Measurements from ENCODE around the gene TBX1. TPM values are rescaled to one million over a fixed set of nuclear protein-coding genes. Genes with fewer than 3 reads are reported as not detected.

Gene TBX1
- total RNA-seq, 1 experiment from 2014 or later, result 3.9 TPM

DNA sequence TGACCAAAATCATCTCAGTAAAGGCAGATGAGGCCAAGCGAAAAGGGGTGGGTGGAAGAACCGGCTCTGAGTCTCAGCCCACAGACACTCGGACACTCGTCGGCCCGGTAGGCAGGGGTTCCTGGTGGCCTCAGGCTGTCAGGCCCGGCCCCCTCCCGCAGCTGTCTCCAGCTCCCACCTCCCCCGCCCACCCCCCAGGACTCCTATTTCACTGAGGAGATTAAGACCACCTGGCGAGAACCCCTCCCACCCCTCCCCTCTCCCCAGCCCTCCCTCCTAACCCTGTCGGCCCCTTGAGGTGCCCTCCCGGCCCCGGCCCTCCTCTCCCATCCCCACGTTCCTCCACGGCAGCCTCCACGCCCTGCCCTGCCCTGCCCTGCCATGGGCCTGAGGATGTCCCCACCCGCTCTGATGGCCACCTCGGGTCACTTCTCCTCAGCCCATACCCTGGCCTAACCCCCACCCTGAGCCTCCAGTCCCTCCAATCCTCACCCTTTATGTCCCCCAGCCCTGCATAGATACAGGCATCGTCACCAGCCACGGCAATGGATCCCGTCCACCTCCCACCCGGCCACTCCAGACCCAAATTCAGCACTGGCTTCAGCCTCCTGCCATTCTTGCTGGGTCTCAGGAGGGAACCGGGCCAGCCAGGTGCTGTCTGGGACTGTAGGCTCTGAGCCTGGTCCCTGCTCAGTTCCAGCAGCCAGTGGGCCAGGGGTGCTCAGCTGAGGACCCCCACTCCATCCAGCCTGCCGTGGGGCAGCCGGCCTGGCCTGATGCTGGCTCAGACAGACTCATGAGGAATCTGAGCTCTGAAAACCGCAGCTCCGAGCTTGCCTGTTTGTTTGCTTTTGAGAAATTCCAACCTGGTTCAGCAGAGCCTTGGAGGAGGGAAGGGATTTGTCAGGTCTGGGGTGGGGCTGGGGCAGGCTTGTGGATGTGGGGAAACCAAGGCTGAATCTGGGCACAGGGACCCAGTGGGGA lies 9.8 kb upstream of the TBX1 start:
- POLR2A ChIA-PET, result no interaction called here
- Histone ChIP-seq H3K27ac (ENCODE audit: low read depth, low read length) (no peak overlapping the region), H3K4me3 (replicated peaks in 1 of 2; ENCODE audit: low read depth in 1 of 2, low read length in 2 of 2) (no peak overlapping the region), H3K4me2 (ENCODE audit: low read length) (no peak overlapping the region), H3K4me1 (ENCODE audit: control insufficient read depth in 1 of 2, insufficient read depth in 2 of 2, low read length in 2 of 2) (no peaks in the 10 kb centered on the region), H3K9me2 (ENCODE audit: insufficient read depth) (no peaks in the 10 kb centered on the region), H4K20me1 (ENCODE audit: insufficient read depth) (no peaks in the 10 kb centered on the region), H3K79me2 (ENCODE audit: insufficient read depth, low read length) (no peaks in the 10 kb centered on the region), H3K9me3 (ENCODE audit: control insufficient read depth in 1 of 2, insufficient read depth in 1 of 2, low read depth in 1 of 2, low read length in 2 of 2) (no peaks in the 10 kb centered on the region), H2AFZ (ENCODE audit: low read depth, low read length, poor library complexity, severe bottlenecking) (no peak overlapping the region), H3K27me3 (ENCODE audit: insufficient read depth, low read length) (no peaks in the 10 kb centered on the region), H3K36me3 (ENCODE audit: control insufficient read depth in 1 of 2, insufficient read depth in 2 of 2, low read length in 2 of 2) (no peaks in the 10 kb centered on the region), H3K9ac (ENCODE audit: low read length) (no peak overlapping the region)
- RAD21 ChIA-PET (ENCODE audit: low non-redundant PET in 1 of 2, low total read pairs in 2 of 2, uncharacterized antibody in 2 of 2, unreplicated experiment in 2 of 2), result no interaction called here
- no peak for TF ChIP-seq FOSL1 (IDR thresholded peaks at IDR 0.05; ENCODE audit: low read depth)
- no peak for DNase-seq (ENCODE audit: low read depth, low spot score)
- no TSS peak for BruUV-seq (replicated peaks)
- CTCF ChIA-PET, result interaction anchor here (1.0 kb wide), 1 partner anchor 21 kb away, joined by 3 read pairs; no protein-coding TSS in a partner anchor
- intact Hi-C loops (cut with micrococcal nuclease), result no loop called here
- ATAC-seq, result no peak

DNA sequence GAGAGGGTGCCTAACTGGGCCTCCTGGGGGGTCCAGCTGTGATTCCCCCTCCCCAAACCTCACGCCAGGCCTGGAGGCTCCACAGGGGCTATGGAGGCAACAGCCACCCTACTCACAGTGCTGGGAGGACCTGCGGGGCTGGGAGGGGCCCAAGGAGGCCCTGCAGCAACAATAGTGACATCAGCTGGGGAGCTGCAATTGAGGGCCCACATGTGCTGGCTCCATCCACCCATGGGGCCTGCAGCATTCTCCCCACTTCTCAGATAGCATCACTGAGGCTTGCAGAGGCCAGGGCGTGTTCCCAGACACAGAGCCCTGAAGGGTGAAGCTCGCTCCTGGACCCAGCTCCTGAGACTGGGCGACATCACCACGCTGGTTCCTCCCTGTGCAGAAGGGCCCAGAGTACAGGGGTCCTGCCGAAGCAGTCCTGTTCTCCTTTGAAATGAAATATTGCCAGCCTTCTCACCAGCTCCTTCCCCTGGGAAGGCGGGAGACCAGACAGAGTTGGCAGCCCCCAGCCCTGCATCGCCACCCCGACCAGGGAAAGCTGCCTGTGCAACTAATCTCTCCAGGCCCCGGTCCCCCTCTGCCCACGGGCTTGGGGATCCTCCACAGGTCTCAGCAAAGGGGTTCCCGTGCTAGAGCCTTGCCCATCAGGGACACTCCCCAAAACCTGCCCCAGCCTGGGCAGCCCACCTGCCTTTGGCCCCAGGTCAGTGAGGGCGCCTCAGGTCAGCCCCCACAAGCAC lies 8.9 kb upstream of the TBX1 start:
- H3K4me1 ChIP-seq (ENCODE audit: control insufficient read depth in 1 of 2, insufficient read depth in 2 of 2, low read length in 2 of 2), result peaks cover 0 to 8% of the 10 kb centered on the region in 2 experiments; a peak in 2 of 4 replicates
- RAD21 ChIA-PET (ENCODE audit: low non-redundant PET in 1 of 2, low total read pairs in 2 of 2, uncharacterized antibody in 2 of 2, unreplicated experiment in 2 of 2), result no interaction called here
- CTCF ChIA-PET, result interaction anchor here (1.0 kb wide), 1 partner anchor 21 kb away, joined by 3 read pairs; no protein-coding TSS in a partner anchor
- no peak overlapping the region for H3K9ac ChIP-seq (ENCODE audit: low read length)
- H3K27ac ChIP-seq (ENCODE audit: low read depth, low read length), result no peak overlapping the region
- H3K9me2 ChIP-seq (ENCODE audit: insufficient read depth), result no peaks in the 10 kb centered on the region
- no peaks in the 10 kb centered on the region for H3K79me2 ChIP-seq (ENCODE audit: insufficient read depth, low read length)
- no peak for ATAC-seq
- intact Hi-C loops (cut with micrococcal nuclease), result no loop called here
- H3K4me3 ChIP-seq (replicated peaks in 1 of 2; ENCODE audit: low read depth in 1 of 2, low read length in 2 of 2), result no peak overlapping the region
- POLR2A ChIA-PET, result no interaction called here
- no peaks in the 10 kb centered on the region for H4K20me1 ChIP-seq (ENCODE audit: insufficient read depth)
- no peak overlapping the region for H3K4me2 ChIP-seq (ENCODE audit: low read length)
- BruUV-seq (replicated peaks), result no TSS peak
- no peaks in the 10 kb centered on the region for H3K27me3 ChIP-seq (ENCODE audit: insufficient read depth, low read length)
- TF ChIP-seq, protein P1, sequence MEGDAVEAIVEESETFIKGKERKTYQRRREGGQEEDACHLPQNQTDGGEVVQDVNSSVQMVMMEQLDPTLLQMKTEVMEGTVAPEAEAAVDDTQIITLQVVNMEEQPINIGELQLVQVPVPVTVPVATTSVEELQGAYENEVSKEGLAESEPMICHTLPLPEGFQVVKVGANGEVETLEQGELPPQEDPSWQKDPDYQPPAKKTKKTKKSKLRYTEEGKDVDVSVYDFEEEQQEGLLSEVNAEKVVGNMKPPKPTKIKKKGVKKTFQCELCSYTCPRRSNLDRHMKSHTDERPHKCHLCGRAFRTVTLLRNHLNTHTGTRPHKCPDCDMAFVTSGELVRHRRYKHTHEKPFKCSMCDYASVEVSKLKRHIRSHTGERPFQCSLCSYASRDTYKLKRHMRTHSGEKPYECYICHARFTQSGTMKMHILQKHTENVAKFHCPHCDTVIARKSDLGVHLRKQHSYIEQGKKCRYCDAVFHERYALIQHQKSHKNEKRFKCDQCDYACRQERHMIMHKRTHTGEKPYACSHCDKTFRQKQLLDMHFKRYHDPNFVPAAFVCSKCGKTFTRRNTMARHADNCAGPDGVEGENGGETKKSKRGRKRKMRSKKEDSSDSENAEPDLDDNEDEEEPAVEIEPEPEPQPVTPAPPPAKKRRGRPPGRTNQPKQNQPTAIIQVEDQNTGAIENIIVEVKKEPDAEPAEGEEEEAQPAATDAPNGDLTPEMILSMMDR (IDR thresholded peaks at IDR 0.05 in 2 of 3, conservative IDR thresholded peaks at IDR 0.05 in 1 of 3; ENCODE audit: borderline replicate concordance in 1 of 3, insufficient read depth in 1 of 3, low read depth in 2 of 3, low read length in 2 of 3), result no peak
- TF ChIP-seq ATF3 (IDR thresholded peaks at IDR 0.05) (no peak), ZNF274 (IDR thresholded peaks at IDR 0.05; ENCODE audit: low read depth, low read length) (no peak), EGR1 (IDR thresholded peaks at IDR 0.05; ENCODE audit: low read depth) (no peak), TCF7L2 (IDR thresholded peaks at IDR 0.05; ENCODE audit: borderline replicate concordance, extremely low read depth, insufficient read depth, insufficient read length) (no peak), SRF (IDR thresholded peaks at IDR 0.05; ENCODE audit: low read depth) (no peak), FOSL1 (IDR thresholded peaks at IDR 0.05; ENCODE audit: low read depth) (no peak)
- H3K9me3 ChIP-seq (ENCODE audit: control insufficient read depth in 1 of 2, insufficient read depth in 1 of 2, low read depth in 1 of 2, low read length in 2 of 2), result no peaks in the 10 kb centered on the region
- DNase-seq (ENCODE audit: low read depth, low spot score), result no peak
- no peak overlapping the region for H2AFZ ChIP-seq (ENCODE audit: low read depth, low read length, poor library complexity, severe bottlenecking)
- no peaks in the 10 kb centered on the region for H3K36me3 ChIP-seq (ENCODE audit: control insufficient read depth in 1 of 2, insufficient read depth in 2 of 2, low read length in 2 of 2)

Data from HCT116 (cell line).